ENCODE measurements around the gene STK25.

Gene STK25

DNA sequence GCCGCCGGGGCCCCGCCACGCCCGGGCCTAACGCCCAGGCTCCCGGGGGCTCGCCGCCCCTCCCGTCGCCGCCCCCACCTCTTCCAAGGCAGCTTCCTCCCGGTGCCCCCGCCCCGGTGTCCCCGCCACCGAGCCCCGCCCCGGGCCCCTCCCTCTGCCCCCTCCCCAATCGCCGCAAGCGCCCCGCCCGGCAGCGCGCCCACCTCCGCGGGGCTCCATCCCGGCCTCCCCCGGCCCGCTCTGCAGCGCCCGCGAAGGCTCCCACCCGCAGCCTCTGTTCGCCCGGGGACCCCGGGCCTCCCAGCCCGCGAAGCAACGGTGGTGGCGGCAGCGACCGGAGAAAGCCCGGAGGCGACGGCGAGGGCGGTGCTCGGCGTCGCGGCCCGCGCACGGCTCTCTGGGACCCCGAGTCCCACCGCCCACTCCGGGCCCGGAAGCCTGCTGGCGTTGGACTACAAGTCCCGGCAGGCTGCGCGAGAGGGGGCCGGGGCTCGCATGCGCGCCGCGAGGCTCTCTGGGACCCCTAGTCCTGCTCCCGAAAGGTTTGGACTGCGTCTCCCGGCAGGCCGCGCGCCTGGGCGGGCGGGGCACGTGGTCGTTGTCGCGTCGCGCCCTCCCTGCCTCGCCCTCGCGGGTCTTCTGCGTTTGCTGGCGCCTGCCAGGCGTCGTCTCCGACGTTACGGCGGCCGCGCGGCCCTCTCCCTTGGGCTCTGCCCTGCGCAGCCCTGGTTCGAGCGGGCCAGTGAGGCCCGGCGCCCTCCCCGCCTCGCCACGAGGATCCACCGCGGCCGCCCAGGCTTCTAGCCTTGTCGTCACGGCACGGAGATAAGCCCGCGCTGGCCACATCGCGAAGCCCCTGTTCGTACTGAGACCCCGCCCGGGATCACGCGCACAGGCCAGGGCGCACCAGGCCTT, at the start of gene STK25:
TSS of gene STK25 (minus strand) at position 345 of the 915 bp plus-strand sequence. CDS start 549 bp downstream, outside the sequence.
- Histone ChIP-seq H3K4me3 (ENCODE audit: low read length) (peak within 1 kb of the TSS; percentile 95), H3K36me3 (ENCODE audit: insufficient read depth, low read length) (peaks cover 9% of the 10 kb centered on the region), H3K27me3 (ENCODE audit: insufficient read depth, low read length) (no peaks in the 10 kb centered on the region), H2AFZ (ENCODE audit: low read depth, low read length) (peak within 1 kb of the TSS; percentile 80), H3K9me3 (ENCODE audit: low read length) (no peaks in the 10 kb centered on the region), H3K4me1 (ENCODE audit: insufficient read depth, low read length) (peaks cover 12% of the 10 kb centered on the region)

GRCh38 chr2:241556746-241557145, 48.4 kb upstream of the STK25 start:
- no peak overlapping the region for H2AFZ ChIP-seq (ENCODE audit: low read depth, low read length)
- H3K9me3 ChIP-seq (ENCODE audit: low read length) = peaks cover 21% of the 10 kb centered on the region
- no peaks in the 10 kb centered on the region for H3K4me1 ChIP-seq (ENCODE audit: insufficient read depth, low read length)
- H3K4me3 ChIP-seq (ENCODE audit: low read length) = no peak overlapping the region
- H3K36me3 ChIP-seq (ENCODE audit: insufficient read depth, low read length) = no peaks in the 10 kb centered on the region
- peaks cover 19% of the 10 kb centered on the region for H3K27me3 ChIP-seq (ENCODE audit: insufficient read depth, low read length)

DNA sequence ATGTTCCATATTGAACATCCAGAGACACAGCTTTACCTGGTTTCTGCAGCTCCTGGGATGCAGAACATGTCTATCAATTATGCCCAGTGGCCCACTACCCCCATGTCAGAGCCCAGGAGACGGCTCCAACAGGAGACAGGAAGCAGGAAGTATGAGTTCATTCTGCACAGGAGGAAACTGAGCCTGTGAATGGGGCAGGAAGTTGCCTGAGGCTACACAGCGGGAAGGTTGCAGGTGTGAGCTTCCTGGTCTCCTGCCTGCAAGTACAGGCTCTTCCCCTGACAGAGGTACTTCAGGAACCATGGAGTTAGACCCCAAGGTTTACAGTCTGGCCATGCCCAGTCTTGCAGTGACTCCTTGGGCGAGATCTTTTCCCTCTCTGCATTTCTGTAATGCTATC, 47.3 kb upstream of the STK25 start:
- no peak overlapping the region for H3K4me3 ChIP-seq (ENCODE audit: low read length)
- H2AFZ ChIP-seq (ENCODE audit: low read depth, low read length) = no peak overlapping the region
- H3K9me3 ChIP-seq (ENCODE audit: low read length) = peaks cover 21% of the 10 kb centered on the region
- no peaks in the 10 kb centered on the region for H3K36me3 ChIP-seq (ENCODE audit: insufficient read depth, low read length)
- no peaks in the 10 kb centered on the region for H3K4me1 ChIP-seq (ENCODE audit: insufficient read depth, low read length)
- H3K27me3 ChIP-seq (ENCODE audit: insufficient read depth, low read length) = peaks cover 19% of the 10 kb centered on the region

GRCh38 chr2:241554610-241555322, 46.4 kb upstream of the STK25 start:
- no peak overlapping the region for H3K4me3 ChIP-seq (ENCODE audit: low read length)
- H3K9me3 ChIP-seq (ENCODE audit: low read length) = peaks cover 19% of the 10 kb centered on the region
- H3K36me3 ChIP-seq (ENCODE audit: insufficient read depth, low read length) = no peaks in the 10 kb centered on the region
- H3K27me3 ChIP-seq (ENCODE audit: insufficient read depth, low read length) = peaks cover 16% of the 10 kb centered on the region
- no peak overlapping the region for H2AFZ ChIP-seq (ENCODE audit: low read depth, low read length)
- no peaks in the 10 kb centered on the region for H3K4me1 ChIP-seq (ENCODE audit: insufficient read depth, low read length)

DNA sequence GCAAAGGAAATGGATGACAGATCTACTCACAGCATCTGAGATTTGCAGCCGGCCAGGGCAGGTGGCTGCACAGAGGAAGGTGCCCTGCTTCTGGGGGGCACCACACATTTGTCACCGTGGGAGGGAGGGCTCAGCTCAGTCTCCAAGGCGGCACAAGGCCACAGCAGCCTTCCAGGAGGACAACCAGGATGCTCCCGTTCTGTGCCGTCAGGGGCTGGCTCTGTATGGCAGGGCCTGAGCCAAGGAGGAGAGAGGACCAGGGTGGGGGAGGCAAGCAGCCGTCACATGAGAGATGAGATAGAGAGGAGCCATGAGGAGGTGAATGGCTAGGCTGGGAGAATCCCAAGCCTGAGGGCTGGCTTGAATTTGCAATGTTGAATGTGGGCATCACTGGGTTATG, 45.6 kb upstream of the STK25 start:
- Histone ChIP-seq H3K4me3 (ENCODE audit: low read length) (no peak overlapping the region), H3K27me3 (ENCODE audit: insufficient read depth, low read length) (peaks cover 16% of the 10 kb centered on the region), H3K9me3 (ENCODE audit: low read length) (peaks cover 19% of the 10 kb centered on the region), H3K4me1 (ENCODE audit: insufficient read depth, low read length) (no peaks in the 10 kb centered on the region), H2AFZ (ENCODE audit: low read depth, low read length) (no peak overlapping the region), H3K36me3 (ENCODE audit: insufficient read depth, low read length) (no peaks in the 10 kb centered on the region)

DNA sequence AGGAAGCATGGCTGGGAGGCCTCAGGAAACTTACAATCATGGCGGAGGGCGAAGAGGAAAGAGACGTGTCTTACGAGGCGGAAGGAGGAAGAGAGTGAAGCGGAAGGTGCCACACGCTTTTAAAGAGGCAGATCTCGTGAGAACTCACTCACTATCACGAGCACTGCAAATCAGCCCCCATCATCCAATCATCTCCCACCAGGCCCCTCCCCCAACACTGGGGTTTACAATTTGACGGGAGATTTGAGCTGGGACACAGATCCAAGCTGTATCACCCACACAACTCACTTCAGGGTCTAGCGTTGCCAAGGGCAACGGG, 45.1 kb upstream of the STK25 start:
- H2AFZ ChIP-seq (ENCODE audit: low read depth, low read length) = no peak overlapping the region

GRCh38 chr2:241551998-241552737, 43.8 kb upstream of the STK25 start:
- Histone ChIP-seq H3K27me3 (ENCODE audit: insufficient read depth, low read length) (peaks cover under 1% of the 10 kb centered on the region), H3K4me3 (ENCODE audit: low read length) (no peak overlapping the region), H2AFZ (ENCODE audit: low read depth, low read length) (no peak overlapping the region), H3K9me3 (ENCODE audit: low read length) (peaks cover 10% of the 10 kb centered on the region), H3K4me1 (ENCODE audit: insufficient read depth, low read length) (peaks cover 6% of the 10 kb centered on the region), H3K36me3 (ENCODE audit: insufficient read depth, low read length) (no peaks in the 10 kb centered on the region)

More for the DNA sequence above, 45.1 kb upstream of the STK25 start:
- H3K36me3 ChIP-seq (ENCODE audit: insufficient read depth, low read length) = no peaks in the 10 kb centered on the region
- peaks cover 13% of the 10 kb centered on the region for H3K27me3 ChIP-seq (ENCODE audit: insufficient read depth, low read length)
- no peak overlapping the region for H3K4me3 ChIP-seq (ENCODE audit: low read length)
- H3K4me1 ChIP-seq (ENCODE audit: insufficient read depth, low read length) = no peaks in the 10 kb centered on the region
- peaks cover 17% of the 10 kb centered on the region for H3K9me3 ChIP-seq (ENCODE audit: low read length)

DNA sequence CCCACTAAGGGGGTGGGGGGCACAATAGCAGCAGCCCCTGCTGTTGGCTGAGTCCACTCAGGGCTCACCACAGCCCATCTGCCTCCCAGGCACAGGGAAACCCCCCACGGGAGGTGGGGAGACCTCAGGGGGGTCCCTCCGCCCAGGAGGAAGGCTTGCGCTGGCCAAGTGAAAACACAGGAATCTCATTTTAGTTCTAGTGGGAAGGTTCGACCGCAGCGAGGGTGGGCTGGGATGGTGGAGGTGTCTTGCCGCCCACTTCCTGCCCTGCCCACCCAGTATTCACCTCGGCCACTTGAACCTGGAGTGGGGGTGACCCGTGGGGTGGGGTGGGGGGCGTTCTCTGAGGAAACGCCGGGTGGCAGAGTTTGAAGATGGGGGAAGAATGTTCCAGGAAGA, 43.2 kb upstream of the STK25 start:
- no peak overlapping the region for H2AFZ ChIP-seq (ENCODE audit: low read depth, low read length)
- peaks cover 12% of the 10 kb centered on the region for H3K4me1 ChIP-seq (ENCODE audit: insufficient read depth, low read length)
- no peaks in the 10 kb centered on the region for H3K36me3 ChIP-seq (ENCODE audit: insufficient read depth, low read length)
- H3K4me3 ChIP-seq (ENCODE audit: low read length) = no peak overlapping the region
- no peaks in the 10 kb centered on the region for H3K27me3 ChIP-seq (ENCODE audit: insufficient read depth, low read length)
- H3K9me3 ChIP-seq (ENCODE audit: low read length) = peaks cover 10% of the 10 kb centered on the region

GRCh38 chr2:241550616-241551580, 42.5 kb upstream of the STK25 start:
- no peak overlapping the region for H3K4me3 ChIP-seq (ENCODE audit: low read length)
- peaks cover 16% of the 10 kb centered on the region for H3K4me1 ChIP-seq (ENCODE audit: insufficient read depth, low read length)

GRCh38 chr2:241548451-241548835, 40.1 kb upstream of the STK25 start:
- H3K4me3 ChIP-seq (ENCODE audit: low read length) = no peak overlapping the region
- peaks cover 16% of the 10 kb centered on the region for H3K4me1 ChIP-seq (ENCODE audit: insufficient read depth, low read length)
- no peak overlapping the region for H2AFZ ChIP-seq (ENCODE audit: low read depth, low read length)
- no peaks in the 10 kb centered on the region for H3K27me3 ChIP-seq (ENCODE audit: insufficient read depth, low read length)
- no peaks in the 10 kb centered on the region for H3K9me3 ChIP-seq (ENCODE audit: low read length)
- no peaks in the 10 kb centered on the region for H3K36me3 ChIP-seq (ENCODE audit: insufficient read depth, low read length)

More at GRCh38 chr2:241550616-241551580, 42.5 kb upstream of the STK25 start:
- H3K27me3 ChIP-seq (ENCODE audit: insufficient read depth, low read length) = no peaks in the 10 kb centered on the region
- no peaks in the 10 kb centered on the region for H3K36me3 ChIP-seq (ENCODE audit: insufficient read depth, low read length)
- peaks cover 9% of the 10 kb centered on the region for H3K9me3 ChIP-seq (ENCODE audit: low read length)
- no peak overlapping the region for H2AFZ ChIP-seq (ENCODE audit: low read depth, low read length)

- H3K4me3 ChIP-seq (ENCODE audit: low read length) = no peak overlapping the region
- no peaks in the 10 kb centered on the region for H3K36me3 ChIP-seq (ENCODE audit: insufficient read depth, low read length)
- no peak overlapping the region for H2AFZ ChIP-seq (ENCODE audit: low read depth, low read length)
- H3K27me3 ChIP-seq (ENCODE audit: insufficient read depth, low read length) = no peaks in the 10 kb centered on the region
- H3K4me1 ChIP-seq (ENCODE audit: insufficient read depth, low read length) = peaks cover 16% of the 10 kb centered on the region
- no peaks in the 10 kb centered on the region for H3K9me3 ChIP-seq (ENCODE audit: low read length)
Measured at GRCh38 chr2:241547781-241548450, 39.5 kb upstream of the STK25 start.
